Esophagus (tissue), 2 donors: Measurements from ENCODE around the gene PPP1R37. TPM values are rescaled to one million over a fixed set of nuclear protein-coding genes. Genes with fewer than 3 reads are reported as not detected.

Source experiments
- H3K27ac ChIP-seq, 2 donors: one replicate each; pipeline ENCODE4 v1.5.1; 2013; ENCODE audit warnings: low read depth in 2 of 2, mild to moderate bottlenecking in 2 of 2, inconsistent platforms in 1 of 2, low read length in 1 of 2, moderate library complexity in 1 of 2
- H3K27me3 ChIP-seq, 2 donors: one replicate each; pipeline ENCODE4 v1.6.1; 2013; ENCODE audit warnings: low read length in 2 of 2, control low read depth in 1 of 2, mild to moderate bottlenecking in 1 of 2; ENCODE audit not compliant: insufficient read depth in 2 of 2, control insufficient read depth in 1 of 2
- H3K36me3 ChIP-seq, 2 donors: one replicate each; pipeline ENCODE4 v1.6.1; 2013; ENCODE audit warnings: low read length in 1 of 2; ENCODE audit not compliant: control insufficient read depth in 2 of 2, insufficient read depth in 2 of 2
- H3K4me1 ChIP-seq, 2 donors: one replicate each; pipeline ENCODE4 v1.6.1; 2013; ENCODE audit warnings: low read length in 1 of 2; ENCODE audit not compliant: control insufficient read depth in 2 of 2, insufficient read depth in 2 of 2
- H3K4me3 ChIP-seq, 2 donors: one replicate each; pipeline ENCODE4 v1.5.1; 2013; ENCODE audit warnings: low read length in 2 of 2, mild to moderate bottlenecking in 2 of 2, low read depth in 1 of 2, moderate library complexity in 1 of 2
- H3K9me3 ChIP-seq, 2 donors: one replicate each; pipeline ENCODE4 v1.6.1; 2013; ENCODE audit warnings: mild to moderate bottlenecking in 2 of 2, low read depth in 1 of 2, low read length in 1 of 2, moderate library complexity in 1 of 2; ENCODE audit not compliant: control insufficient read depth in 2 of 2, insufficient read depth in 1 of 2
- WGBS, 2 donors: extraction: QIAGEN DNeasy Blood & Tissue Kit; methylation state at CpG; one replicate each; pipeline ENCODE4 v1.1.7; 2013; 5-methylcytosine and 5-hydroxymethylcytosine counted together
- polyA plus RNA-seq, 2 donors: library from polyadenylated mRNA; stranded (reverse); fragments of 200-250 nt; gene quantifications; one replicate each; pipeline ENCODE4 v1.2.3, GENCODE V29; 2013
- donor health status: healthy with polysubstance abuse.
- donor health status: Bipolar disorder and iron deficiency.

Gene PPP1R37
- polyA plus RNA-seq, 2 donors: 17.5 to 43.1 TPM

GRCh38 chr19:45146741-45147205 is 53.8 kb downstream of the PPP1R37 start:
- peaks cover 0 to 2% of the 10 kb centered on the region in 2 donors for H3K9me3 ChIP-seq
- 89% methylated on average over 16 to 18 of the region's 18 CpGs for WGBS, 2 donors
- no peak overlapping the region for H3K27ac ChIP-seq
- peaks cover 8 to 46% of the 10 kb centered on the region in 2 donors for H3K36me3 ChIP-seq
- no peak overlapping the region for H3K4me3 ChIP-seq
- no peaks in the 10 kb centered on the region for H3K27me3 ChIP-seq
- H3K4me1 ChIP-seq: peaks cover 2 to 13% of the 10 kb centered on the region in 2 donors

DNA sequence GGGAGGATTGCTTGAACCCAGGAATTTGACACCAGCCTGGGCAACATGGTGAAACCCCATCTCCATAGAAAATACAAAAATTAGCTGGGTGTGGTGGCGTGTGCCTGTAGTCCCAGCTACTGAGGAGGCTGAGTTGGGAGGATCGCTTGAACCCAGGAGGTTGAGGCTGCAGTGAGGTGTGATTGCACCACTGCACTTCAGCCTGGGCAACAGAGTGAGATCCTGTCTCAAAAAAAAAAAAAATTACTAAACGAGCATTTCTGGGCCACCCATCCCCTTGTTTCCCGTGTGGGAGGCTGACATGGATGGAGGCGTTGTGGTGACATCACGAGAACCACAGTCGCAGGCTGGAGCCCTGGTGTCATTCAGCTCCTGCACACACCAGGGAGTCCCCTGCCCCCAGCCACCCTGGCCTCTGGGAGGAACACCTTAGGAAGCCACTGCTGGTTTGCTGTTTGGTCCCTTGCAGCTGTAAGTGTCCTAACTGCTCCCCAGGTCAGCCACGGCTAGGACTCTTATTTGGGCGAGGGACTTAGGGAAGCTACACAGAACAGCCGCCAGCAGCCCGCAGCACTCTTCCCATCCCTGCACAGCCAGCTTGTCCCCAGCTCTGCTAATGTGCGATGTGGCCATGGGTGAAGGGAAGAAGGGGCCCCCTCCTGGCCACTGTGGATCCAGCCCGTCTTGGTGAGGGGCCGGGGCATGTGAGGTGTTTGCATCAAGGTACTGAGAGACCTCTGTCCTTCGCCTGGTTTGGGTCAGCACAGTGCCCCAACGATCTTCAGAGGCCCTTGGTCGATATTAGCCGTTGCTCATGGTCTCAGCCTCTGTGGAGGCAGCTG is 55.1 kb downstream of the PPP1R37 start:
- WGBS, 2 donors: 81 to 85% methylated on average over 18 of the region's 18 CpGs

GRCh38 chr19:45149129-45149528 is 56.1 kb downstream of the PPP1R37 start:
- Histone ChIP-seq H3K36me3 (peaks cover 8 to 28% of the 10 kb centered on the region in 2 donors), H3K4me3 (no peak overlapping the region), H3K4me1 (peaks cover 16 to 32% of the 10 kb centered on the region in 2 donors), H3K27ac (no peak overlapping the region), H3K9me3 (peaks cover 0 to 3% of the 10 kb centered on the region in 2 donors), H3K27me3 (no peaks in the 10 kb centered on the region)
- 83 to 85% methylated on average over 9 of the region's 9 CpGs for WGBS, 2 donors

More for the DNA sequence above, 55.1 kb downstream of the PPP1R37 start:
- H3K4me3 ChIP-seq: no peak overlapping the region
- H3K27ac ChIP-seq: no peak overlapping the region
- H3K4me1 ChIP-seq: peaks cover 8 to 26% of the 10 kb centered on the region in 2 donors
- H3K36me3 ChIP-seq: peaks cover 8 to 33% of the 10 kb centered on the region in 2 donors
- H3K9me3 ChIP-seq: peaks cover 0 to 5% of the 10 kb centered on the region in 2 donors
- H3K27me3 ChIP-seq: no peaks in the 10 kb centered on the region

GRCh38 chr19:45150180-45150579 is 57.2 kb downstream of the PPP1R37 start:
- peaks cover 0 to 3% of the 10 kb centered on the region in 2 donors for H3K9me3 ChIP-seq
- H3K27ac ChIP-seq: no peak overlapping the region
- no peaks in the 10 kb centered on the region for H3K27me3 ChIP-seq
- 88 to 92% methylated on average over 4 of the region's 4 CpGs for WGBS, 2 donors
- H3K4me1 ChIP-seq: peaks cover 16 to 36% of the 10 kb centered on the region in 2 donors
- H3K36me3 ChIP-seq: peaks cover 4 to 22% of the 10 kb centered on the region in 2 donors
- H3K4me3 ChIP-seq: no peak overlapping the region

- Histone ChIP-seq H3K9me3 (peaks cover 0 to 3% of the 10 kb centered on the region in 2 donors), H3K36me3 (peaks cover 0 to 17% of the 10 kb centered on the region in 2 donors), H3K27me3 (no peaks in the 10 kb centered on the region), H3K27ac (no peak overlapping the region), H3K4me3 (no peak overlapping the region), H3K4me1 (peaks cover 16 to 36% of the 10 kb centered on the region in 2 donors)
- 38 to 46% methylated on average over 4 of the region's 4 CpGs for WGBS, 2 donors
These were observed 57.8 kb downstream of the PPP1R37 start for GRCh38 chr19:45150751-45151281.

DNA sequence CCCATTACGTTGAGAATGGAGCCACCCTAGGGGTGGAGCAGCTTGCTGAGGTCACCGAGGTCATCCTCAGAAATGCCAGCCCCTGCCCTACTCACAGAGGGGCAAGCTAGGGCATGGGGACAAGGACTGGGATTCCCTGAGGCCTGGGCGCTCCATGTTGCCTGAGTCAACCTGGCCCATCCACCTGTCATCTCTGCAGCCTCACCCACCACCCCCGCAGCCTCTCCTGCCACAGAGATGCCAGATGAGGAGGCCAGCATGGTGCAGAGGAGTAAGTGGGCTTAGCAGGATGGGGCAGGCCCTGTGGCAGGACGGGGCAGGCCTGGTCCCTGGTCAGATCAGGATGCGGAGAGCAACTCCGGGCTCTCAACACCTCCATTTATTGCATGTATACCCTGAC is 58.3 kb downstream of the PPP1R37 start:
- Histone ChIP-seq H3K36me3 (peaks cover 0 to 13% of the 10 kb centered on the region in 2 donors), H3K4me3 (no peak overlapping the region), H3K27me3 (no peaks in the 10 kb centered on the region), H3K4me1 (peaks cover 16 to 39% of the 10 kb centered on the region in 2 donors), H3K27ac (no peak overlapping the region), H3K9me3 (peaks cover 0 to 3% of the 10 kb centered on the region in 2 donors)
- 50 to 72% methylated on average over 7 of the region's 7 CpGs for WGBS, 2 donors

- Histone ChIP-seq H3K4me3 (no peak overlapping the region), H3K27me3 (no peaks in the 10 kb centered on the region), H3K4me1 (peaks cover 16 to 44% of the 10 kb centered on the region in 2 donors), H3K27ac (no peak overlapping the region), H3K9me3 (peaks cover 0 to 3% of the 10 kb centered on the region in 2 donors), H3K36me3 (peaks cover 0 to 8% of the 10 kb centered on the region in 2 donors)
- 22 to 26% methylated on average over 56 to 64 of the region's 64 CpGs for WGBS, 2 donors
These were observed 59.0 kb downstream of the PPP1R37 start for GRCh38 chr19:45151821-45152503.

GRCh38 chr19:45152504-45153338 is 59.7 kb downstream of the PPP1R37 start:
- peak overlapping the region; percentile 20 to 30 for H3K4me3 ChIP-seq
- H3K27me3 ChIP-seq: no peaks in the 10 kb centered on the region
- H3K9me3 ChIP-seq: peaks cover 0 to 3% of the 10 kb centered on the region in 2 donors
- H3K27ac ChIP-seq: no peak overlapping the region
- 4 to 7% methylated on average over 84 to 91 of the region's 91 CpGs for WGBS, 2 donors
- peaks cover 16 to 48% of the 10 kb centered on the region in 2 donors for H3K4me1 ChIP-seq
- H3K36me3 ChIP-seq: peaks cover 0 to 5% of the 10 kb centered on the region in 2 donors
